T-helper 2 cell treated with Interferon-gamma antibody and Interleukin-4, amounts not matched to agents 100 ng/mL and 5 ng/mL, for 36 hours (primary cell): ENCODE results near the gene GNAI3. TPM values are rescaled to one million over a fixed set of nuclear protein-coding genes. Genes with fewer than 3 reads are reported as not detected.

Experiments
- intact Hi-C: fragments of 100-400 bp; cut with micrococcal nuclease; formaldehyde crosslinking; loops from one replicate; pipeline ENCODE4 v1.15.1; 2023
- total RNA-seq: library from RNA; stranded (reverse); gene quantifications from 2 replicates; pipeline ENCODE4 v1.2.3, GENCODE V29; 2022

Gene GNAI3
- total RNA-seq, 1 donor from 2014 or later: 9.5 TPM

DNA sequence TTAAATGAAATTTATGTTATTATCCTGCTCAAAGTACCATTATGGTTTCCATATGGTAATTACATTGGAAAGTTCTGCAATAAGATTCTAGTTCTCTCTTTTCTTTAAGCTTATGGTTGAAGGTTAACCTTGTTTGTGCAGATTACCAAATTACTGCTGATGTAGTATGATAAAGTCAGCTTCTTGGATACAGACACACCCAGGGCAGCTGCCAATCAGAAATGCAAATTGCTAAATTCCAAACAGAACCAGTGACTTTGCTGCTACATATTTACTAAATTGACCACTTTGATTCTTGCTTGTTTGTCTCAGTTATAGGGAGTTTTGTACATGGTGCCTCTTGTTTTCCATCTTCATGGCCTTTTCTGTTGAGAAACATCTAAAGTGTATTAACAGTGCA is 44.5 kb downstream of the GNAI3 start:
- intact Hi-C loops: no loop called here

DNA sequence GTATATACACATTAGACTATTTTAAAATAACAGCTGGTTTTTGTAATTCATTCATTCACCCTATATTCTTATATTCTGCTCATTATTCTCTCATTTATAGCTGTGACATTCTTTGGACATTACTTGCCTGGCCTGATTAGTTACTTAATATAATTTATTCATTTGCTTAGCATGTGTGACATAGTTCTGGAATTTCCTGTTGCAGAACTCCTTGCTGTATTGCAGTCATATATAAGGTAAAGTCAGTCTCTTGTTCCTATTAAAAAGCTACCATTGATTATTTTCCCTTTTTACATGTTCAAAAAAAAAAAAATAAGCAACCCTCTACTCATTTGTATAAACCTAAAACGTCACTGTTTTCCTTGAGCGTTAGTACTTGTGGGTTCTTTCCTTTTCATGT is 47.1 kb downstream of the GNAI3 start:
- intact Hi-C loops: no loop called here

DNA sequence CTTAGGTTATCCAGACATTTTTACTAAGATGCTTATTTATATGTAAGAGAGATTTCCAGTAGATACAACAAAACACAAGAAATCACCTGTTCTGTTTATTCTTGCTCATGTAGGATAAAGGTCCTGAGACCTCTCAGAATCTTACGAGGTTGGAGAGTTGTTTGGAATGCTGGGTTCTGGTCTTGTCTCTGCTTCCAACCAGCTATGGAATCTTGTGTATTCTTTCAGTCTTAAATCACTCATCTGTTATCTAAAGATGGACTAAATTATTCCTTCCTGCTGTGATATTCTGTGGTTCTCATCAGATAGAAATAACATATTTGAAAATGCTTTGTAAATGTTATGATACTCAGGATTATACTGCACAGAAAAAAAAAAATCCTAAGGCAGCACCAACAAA is 49.7 kb downstream of the GNAI3 start:
- intact Hi-C loops: no loop called here

DNA sequence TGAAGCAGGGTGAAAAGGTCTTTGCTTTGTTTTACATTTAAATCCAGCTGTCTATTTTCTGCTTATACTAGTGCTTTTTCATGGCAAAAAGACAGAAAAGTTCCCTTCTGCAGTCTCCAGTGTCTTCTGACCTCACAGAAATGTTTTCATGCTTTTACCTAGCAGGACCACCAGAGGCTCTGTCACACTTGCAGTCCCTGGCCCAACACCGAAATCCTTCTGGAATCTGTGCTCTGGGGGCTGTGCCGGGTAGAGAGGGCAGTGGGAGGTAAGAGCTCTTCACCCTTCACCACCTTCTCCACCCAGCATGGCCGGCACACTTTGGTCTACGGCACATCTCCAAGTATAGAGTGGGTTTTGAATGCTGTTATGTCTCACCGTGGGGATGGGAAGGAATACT is 50.2 kb downstream of the GNAI3 start:
- intact Hi-C loops: no loop called here

DNA sequence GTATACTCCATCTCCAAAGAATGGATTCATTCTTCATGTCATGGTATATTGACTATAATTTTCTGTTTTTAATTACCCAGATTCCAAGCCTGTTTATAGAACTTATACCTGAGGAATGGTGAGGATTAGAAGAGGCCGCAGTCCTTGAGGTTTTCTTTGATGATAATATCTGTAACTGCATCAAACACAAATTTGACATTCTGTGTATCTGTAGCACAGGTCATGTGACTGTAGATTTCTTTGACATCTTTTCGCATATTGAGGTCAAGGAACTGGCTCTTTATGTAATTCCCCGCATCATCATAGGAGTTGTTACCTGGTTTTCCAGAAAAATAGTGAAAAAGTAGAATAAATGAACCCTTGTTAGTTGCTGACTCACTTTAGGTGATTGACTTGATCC is 54.8 kb downstream of the GNAI3 start:
- intact Hi-C loops: no loop called here

DNA sequence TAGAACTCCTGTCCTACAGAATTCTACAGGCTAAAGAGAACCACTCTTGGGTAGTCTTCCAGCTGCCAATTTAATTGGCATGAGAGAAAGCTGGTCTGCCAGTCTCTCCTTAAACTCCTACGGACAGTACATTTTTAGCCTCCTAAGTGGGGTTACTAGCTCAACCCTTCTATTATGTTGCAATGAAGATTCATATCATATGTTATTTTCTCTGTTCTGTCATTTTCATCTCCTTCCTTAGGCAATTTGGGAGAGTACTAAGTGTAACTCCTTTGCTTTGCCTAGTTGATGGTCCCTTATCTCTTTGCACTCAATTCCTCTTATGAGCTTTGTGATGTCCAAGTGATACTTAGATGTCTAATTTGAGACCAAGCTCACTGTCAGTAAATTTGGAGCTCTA is 57.0 kb downstream of the GNAI3 start:
- intact Hi-C loops: no loop called here

DNA sequence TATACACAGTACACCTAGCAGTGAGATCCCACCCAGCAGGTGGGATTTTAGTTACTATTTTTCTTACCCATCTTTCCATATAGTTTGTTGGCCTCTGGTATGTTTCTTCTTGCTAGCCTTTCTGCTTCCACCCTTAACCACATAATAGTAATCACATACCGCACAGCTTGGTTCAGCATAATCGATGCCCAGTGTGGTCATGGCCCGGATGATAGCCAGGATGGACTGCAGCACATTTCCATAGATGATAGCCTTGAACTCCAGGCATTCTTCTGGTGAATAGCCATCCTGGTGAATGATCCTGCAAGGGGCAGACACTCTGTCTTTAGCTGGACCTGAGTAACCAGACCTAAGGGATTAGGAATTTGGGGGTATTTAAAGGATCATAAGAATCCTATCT is 61.5 kb downstream of the GNAI3 start:
- intact Hi-C loops: no loop called here

DNA sequence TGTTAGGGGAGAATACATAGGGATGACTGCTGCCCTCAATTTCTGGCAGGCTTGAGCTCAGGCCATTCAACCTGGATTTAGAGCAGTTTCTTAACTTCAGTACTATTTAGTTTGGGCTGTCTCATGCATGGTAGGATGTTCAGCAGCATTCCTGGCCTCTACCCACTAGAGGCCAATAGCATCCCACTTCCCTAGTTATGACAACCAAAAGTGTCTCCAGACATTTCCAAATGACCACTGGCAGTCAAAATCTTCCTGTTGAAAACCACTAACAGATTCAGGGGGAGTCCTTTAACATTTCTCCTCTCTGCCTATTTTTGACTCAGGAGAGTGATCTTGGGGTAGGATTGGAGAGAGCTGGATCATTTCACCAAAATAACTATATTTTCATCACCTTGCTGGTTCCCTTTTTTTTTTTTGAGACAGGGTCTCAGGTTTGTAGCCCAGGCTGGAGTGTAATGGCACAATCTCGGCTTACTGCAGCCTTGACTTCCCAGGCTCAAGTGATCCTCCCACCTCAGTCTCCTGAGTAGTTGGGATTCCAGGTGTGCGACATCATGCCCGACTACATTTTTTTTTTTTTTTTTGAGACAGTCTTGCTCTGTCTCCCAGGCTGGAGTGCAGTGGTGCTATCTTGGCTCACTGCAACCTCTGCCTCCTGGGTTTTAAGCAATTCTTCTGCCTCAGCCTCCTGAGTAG is 62.3 kb downstream of the GNAI3 start:
- intact Hi-C loops: no loop called here

DNA sequence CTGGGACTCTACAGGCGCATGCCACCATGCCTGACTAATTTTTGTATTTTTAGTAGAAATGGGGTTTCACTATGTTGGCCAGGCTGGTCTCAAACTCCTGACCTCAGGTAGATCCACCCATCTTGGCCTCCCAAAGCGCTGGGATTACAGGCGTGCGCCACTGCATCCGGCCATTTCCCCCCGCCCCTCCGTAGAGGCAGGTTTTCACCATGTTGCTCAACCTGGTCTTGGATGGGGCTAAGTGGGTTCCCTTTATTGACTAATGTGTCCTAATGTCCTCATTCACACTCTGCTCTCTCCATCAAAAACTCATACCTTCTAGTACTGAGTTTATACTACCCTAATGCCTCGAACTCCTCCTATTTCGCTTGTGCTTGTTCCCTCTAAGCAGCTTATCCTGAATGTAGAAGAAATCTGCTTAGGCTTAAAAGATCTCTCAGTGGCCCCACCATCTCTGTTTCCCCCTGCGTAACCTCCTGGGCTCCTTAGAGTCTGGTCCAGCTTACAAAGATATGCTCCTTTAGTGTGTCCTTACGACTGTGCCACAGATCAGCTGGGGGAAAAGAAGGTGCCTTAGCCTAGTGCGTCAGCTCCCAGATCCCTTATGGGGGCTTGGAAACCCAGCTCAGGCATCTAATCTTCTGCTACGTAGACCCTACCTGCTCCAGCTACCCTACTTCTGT is 63.0 kb downstream of the GNAI3 start:
- intact Hi-C loops: no loop called here

DNA sequence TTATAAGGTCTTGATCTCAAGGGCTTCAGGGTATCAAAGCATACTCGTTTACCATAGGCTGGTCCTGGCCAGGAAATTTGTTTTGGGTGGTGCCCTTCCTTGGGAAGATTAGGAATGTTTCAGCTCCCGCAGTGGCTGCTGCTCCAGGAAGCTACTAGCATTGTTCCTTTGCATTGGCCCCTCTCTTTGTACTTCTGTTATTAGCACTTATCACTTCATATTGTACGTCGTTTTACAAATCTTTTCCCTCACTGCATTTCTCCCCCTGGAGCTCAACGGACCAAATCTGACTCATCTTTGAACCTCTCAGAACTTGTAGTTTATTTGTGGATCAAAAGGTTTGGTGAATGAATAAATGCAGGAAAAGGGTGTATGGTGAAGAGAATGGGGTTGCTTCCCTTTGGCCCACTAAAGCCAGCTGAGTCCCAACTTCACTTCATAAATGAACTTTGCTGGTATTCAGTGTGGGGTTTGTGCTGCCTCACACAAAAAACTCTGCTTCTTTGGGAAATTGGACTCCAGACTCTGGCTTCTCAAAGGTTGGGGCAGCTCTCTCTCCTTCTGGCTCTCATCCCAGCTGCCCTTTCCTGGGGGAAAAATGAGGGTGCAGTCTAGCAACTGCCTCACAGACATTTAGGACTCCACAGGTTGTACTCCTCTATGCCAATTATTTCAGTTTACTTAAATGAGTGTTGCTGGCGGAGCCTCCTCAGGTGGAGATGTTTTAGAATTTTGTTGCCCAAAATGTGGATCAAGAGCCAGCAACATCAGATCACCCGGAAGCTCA is 65.1 kb downstream of the GNAI3 start:
- intact Hi-C loops: no loop called here

DNA sequence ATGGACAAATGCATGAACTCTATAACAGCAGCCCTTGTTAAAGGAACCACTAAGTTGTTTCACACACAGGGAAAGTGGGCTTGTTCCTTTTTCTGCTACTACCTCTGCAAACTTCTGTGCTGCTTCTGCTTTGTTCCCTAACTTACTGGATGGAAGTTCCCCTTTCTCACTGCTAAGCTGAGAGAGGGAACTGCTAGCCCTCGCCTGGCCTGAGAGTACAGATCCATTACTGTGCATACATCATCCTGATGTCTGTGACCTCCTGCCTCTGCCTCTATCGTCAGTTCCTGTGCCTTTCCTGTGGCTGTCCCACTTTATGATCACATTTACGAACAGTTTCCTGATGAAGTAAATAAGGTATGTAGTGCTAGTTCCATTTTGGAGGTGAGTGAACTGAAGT is 67.5 kb downstream of the GNAI3 start:
- intact Hi-C loops: no loop called here

DNA sequence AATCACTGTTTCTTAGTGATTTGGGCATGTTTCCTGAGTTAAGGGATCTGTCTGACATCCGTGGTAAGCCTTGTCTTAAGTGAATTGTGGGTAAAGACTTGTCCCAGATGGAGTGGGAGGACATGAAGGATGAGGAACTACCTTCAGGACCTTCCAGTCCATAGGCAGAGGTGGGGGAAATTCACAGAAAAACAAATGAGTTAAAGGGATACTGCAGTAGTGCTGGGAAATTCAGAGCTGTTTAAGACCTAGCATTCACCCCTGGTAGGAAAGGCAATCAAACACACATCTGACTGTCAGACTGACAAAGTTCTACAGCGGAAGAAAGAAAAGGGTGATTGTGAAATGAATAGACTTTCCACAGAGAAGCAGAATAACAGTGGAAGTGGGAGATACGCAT is 68.0 kb downstream of the GNAI3 start:
- intact Hi-C loops: no loop called here

DNA sequence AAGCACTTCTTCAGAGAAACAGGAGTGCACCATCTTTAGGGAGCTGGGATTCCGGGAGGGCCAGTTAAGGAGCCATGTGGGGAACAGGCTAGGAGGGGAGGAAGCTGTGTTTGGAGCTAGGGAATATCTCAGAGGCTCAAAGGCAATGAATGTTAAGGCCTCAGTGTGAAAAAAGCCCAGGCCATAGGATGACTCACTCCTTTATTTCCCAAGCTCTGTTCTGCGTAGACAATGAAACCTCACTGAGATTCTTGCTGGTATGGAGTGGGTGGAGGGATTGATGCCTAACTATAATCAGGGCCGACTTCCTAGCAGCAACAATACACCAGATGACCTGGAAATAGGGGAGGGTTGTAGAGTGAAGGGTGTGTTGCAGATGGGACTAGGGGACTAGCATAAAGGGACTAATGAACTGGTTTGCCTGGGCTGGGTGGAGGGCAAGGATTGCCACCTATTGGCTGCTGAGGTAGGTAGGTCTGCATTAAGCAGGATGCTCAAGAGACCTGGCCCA is 68.9 kb downstream of the GNAI3 start:
- intact Hi-C loops: no loop called here

DNA sequence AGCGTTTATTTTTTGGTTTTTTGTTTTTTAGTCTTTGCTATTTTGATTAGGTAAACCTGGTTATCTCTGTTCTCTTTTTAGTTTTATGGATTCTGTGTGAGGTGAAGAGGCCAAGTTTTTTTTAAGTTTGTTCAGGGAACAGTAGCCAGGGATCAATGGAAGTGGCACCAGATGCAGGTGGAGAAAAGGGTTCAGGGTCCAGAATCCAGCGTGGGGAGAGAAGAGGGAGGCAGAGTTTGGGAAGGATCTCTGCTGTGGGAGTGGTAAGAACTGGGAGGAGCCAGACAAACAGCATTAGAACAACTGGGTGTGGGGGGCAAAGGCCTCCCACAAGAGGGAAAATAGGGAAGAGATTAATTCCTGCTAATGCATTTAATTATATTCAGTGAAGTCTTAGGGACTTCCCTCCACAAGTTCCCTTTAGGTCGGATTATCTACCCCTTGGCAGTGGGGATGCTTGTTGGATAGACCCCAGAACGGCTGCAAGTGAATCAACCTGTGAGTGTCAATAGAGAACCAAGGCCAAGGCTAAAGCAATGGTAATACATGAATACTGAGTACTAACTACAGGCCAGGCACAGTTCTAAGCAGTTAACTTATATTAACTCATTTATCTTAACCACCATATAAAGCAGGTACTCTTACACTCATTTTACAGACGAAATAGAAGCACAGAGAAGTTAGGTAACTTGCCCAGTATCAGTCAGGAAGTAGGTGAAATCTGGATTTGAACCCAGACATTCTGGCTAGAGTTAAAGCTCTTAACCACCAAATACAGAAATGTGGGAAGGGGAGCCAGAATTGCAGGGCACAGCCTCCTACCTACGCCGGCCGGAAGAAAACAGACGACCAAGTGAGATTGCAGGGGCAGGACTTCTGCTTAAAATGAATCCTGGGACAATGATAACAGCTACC is 70.5 kb downstream of the GNAI3 start:
- intact Hi-C loops: no loop called here

DNA sequence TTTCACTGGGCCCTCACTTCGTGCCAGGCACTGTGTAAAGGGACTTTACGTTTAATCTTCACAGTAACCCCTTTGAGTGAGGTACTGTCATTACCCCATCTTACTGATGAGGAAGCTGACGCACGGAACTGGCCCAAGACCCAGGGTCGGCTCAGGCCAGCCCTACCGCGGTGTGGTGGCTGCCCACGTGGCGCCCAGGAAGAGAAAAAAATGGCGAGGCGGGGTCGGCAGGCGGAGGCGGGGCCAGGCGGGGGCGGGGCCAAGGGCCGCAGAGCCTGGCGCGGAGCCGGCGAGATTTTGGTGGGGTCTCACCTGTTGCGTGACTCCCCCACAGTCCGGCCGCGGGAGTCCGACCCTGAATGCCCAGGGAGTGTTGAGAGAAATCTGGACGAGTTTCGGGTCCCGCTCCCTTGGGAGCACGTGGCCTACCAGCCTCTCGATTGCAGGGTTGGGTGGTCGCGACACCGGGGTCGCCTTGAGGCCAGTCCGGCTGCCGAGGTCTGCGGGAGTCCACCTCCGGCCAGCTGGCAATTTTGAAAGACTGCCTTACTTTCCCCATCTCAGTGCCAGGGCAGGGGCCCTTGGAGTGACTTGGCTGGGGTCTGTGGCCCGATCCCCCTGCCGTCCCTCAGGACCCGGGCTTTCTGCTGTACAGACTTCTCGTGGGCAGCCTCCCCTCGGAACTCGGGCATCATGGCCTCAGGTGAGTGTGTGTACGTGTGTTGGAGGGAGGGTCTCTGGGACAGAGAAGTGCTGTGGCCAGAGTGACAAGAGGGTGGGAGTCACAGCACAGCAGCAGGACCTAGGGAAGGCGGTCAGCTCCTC is 71.4 kb downstream of the GNAI3 start, which contains the start of the genes AMPD2 and GNAT2:
Gene AMPD2, plus strand, starts transcription at position 262 of the 825 bp plus-strand sequence. CDS start 1,339 bp downstream, outside the sequence.
Gene GNAT2, minus strand, starts transcription at position 41 of the 825 bp plus-strand sequence. CDS start 6,746 bp downstream, outside the sequence.
- intact Hi-C loops: loop anchor here (1.0 to 5.0 kb wide), 3 partner anchors 71 to 193 kb away; partner anchors contain the start of genes ATXN7L2, GNAI3 and PSMA5

DNA sequence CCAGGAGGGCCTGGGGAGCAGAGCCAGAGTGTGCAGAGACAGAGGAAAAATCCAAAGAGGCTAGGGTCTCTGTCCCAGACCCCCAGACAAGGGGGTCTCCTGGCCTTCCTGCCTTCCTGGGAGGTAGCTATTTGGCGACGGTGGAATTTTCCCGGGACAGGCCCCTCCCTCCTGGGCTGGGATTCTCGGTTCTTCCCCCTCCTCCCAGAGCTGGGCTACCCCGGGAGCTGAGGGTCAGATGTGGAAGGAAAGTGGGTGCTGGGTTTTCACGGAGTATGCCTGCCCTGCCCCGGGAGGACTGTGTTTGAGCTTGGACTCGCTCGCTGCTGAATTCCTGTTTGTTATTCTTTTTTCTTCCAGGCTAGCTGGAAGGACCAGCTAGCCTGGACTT is 72.0 kb downstream of the GNAI3 start:
- intact Hi-C loops: loop anchor here (1.0 to 5.0 kb wide), 3 partner anchors 72 to 194 kb away; partner anchors contain the start of genes ATXN7L2, GNAI3 and PSMA5

DNA sequence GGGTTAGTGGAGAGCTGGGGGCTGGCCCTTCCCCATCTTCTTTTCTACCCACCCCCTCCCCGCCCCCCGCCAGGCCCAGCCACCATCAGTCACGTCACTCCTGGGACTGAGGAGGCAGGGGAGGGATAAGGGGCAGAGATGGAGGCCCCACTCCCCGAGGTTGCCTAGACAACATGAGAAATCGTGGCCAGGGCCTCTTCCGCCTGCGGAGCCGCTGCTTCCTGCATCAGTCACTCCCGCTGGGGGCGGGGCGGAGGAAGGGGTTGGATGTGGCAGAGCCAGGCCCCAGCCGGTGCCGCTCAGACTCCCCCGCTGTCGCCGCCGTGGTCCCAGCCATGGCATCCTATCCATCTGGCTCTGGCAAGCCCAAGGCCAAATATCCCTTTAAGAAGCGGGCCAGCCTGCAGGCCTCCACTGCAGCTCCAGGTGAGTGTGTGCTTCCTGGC is 72.4 kb downstream of the GNAI3 start:
- intact Hi-C loops: loop anchor here (1.0 to 5.0 kb wide), 3 partner anchors 73 to 194 kb away; partner anchors contain the start of genes ATXN7L2, GNAI3 and PSMA5

DNA sequence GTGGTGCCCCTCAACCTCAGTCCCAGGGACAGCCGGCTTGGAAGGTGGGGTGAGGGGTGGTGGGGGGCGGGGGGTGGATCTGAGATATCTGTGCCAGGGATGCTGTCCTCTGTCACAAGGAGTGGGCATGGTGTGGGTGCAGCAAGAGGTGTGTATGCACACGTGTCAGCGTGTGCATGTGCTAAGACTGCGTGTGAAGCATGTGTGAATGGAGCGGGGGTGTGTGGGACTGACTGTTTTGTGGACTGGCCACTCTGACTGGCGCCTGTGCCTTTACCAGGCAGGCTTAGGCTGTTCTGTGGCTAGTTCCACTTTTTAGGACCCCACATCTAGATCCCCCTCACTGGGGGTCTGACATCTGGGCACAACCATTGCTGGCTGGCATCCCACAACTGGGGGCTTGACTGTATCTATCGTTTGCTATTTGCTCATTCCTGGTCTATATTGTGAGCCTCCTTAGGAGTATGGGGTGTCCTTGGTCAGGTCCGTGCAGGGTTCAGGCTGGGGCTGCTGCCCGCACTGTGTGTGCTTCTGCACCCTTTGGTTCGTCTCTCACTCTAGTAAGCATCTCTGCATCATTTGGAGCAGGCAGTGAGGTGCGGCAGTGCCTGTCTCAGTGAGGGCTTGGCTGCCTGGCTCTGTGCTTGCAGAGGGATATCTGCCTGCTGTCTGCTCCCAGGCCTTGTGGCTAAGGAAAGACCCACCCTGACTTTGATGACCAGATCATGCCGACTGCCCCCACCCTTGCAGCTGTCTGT is 73.1 kb downstream of the GNAI3 start:
- intact Hi-C loops: loop anchor here (2.0 to 5.0 kb wide), 2 partner anchors 139 to 195 kb away; partner anchors contain the start of genes ATXN7L2 and PSMA5
